ENCODE measurements around the gene PIK3CG.
"Not testable (repeated sequence)": the region's sequence is repeated elsewhere in the genome, so short reads cannot be mapped to it uniquely, and the experiment has no call there.

The PIK3CG gene

GRCh38 chr7:106893591-106893990, 28.5 kb downstream of the PIK3CG start:
- H3K27ac ChIP-seq = no peak overlapping the region
- TF ChIP-seq, protein P1, sequence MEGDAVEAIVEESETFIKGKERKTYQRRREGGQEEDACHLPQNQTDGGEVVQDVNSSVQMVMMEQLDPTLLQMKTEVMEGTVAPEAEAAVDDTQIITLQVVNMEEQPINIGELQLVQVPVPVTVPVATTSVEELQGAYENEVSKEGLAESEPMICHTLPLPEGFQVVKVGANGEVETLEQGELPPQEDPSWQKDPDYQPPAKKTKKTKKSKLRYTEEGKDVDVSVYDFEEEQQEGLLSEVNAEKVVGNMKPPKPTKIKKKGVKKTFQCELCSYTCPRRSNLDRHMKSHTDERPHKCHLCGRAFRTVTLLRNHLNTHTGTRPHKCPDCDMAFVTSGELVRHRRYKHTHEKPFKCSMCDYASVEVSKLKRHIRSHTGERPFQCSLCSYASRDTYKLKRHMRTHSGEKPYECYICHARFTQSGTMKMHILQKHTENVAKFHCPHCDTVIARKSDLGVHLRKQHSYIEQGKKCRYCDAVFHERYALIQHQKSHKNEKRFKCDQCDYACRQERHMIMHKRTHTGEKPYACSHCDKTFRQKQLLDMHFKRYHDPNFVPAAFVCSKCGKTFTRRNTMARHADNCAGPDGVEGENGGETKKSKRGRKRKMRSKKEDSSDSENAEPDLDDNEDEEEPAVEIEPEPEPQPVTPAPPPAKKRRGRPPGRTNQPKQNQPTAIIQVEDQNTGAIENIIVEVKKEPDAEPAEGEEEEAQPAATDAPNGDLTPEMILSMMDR (conservative IDR thresholded peaks at IDR 0.05) = no peak

- H3K27ac ChIP-seq = no peak overlapping the region
- TF ChIP-seq, protein P1 (conservative IDR thresholded peaks at IDR 0.05) = no peak
Measured at GRCh38 chr7:106895246-106895864, 30.3 kb downstream of the PIK3CG start.

DNA sequence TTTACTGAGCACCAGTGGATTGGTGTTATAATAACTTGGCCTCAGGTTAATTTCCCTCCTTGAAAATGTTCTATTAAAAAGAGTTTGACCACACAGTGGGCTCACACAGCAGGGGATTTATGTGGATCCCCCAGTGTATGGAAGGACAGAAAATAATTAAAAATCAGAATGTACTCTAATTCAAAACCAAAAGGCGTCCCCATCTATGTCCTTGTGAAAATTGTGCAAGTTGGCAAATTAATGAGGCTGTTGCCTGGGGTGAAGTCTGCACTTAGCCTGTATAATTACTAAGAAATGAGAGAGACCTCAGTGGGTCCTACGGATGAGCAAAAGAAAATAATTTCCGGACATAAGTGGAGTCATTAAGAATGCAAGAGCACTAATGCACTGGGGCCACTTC, 31.1 kb downstream of the PIK3CG start:
- TF ChIP-seq, protein P1 (conservative IDR thresholded peaks at IDR 0.05) = no peak
- no peak overlapping the region for H3K27ac ChIP-seq

- not testable (repeated sequence) for H3K27ac ChIP-seq
Measured at GRCh38 chr7:106897553-106897952, 32.5 kb downstream of the PIK3CG start.

DNA sequence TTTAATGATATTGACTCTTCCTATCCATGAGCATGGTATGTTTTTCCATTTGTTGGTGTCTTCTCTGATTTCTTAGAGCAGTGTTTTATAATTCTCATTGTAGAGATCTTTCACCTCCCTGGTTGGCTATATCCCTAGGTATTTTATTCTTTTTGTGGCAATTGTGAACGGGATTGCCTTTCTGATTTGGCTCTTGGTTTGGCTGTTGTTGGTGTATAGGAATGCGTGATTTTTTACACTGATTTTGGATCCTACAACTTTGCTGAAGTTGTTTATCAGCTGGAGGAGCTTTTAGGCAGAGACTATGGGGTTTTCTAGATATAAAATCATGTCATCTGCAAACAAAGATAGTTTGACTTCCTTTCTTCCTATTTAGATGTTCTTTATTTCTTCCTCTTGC, 33.9 kb downstream of the PIK3CG start:
- not testable (repeated sequence) for H3K27ac ChIP-seq

DNA sequence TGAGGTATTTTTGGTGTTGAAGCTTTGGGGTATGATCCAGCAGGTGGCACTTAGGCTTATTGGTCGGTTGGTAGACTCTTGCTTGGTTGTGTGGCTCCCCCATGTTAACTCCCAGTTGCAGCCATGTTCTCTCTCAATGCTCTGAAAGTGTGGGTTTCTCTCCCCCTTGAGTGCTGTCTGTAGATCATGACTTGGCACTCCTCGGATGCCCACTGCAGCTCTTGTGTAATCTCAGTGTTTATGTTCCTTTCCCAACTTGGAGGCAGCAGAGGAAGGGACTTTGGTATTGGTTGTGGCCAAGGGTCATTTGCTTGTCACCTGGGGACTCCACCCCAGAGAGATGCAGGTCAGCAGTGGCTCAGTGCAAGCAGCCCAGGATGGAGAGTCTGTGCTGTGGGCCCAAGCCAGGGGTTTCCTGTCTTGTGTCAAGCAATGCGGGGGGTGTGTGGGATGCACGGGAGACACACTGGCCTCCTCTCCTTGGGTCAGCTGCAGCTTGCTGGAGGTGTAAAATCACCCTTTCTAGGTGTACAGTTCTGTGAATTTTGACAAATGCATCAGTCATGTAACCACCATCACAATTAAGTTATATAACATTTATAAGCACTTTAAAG, 36.9 kb downstream of the PIK3CG start:
- TF ChIP-seq, protein P1 (conservative IDR thresholded peaks at IDR 0.05) = no peak
- no peak overlapping the region for H3K27ac ChIP-seq

GRCh38 chr7:106905734-106906133, 40.7 kb downstream of the PIK3CG start:
- TF ChIP-seq, protein P1 (conservative IDR thresholded peaks at IDR 0.05) = no peak
- no peak overlapping the region for H3K27ac ChIP-seq

DNA sequence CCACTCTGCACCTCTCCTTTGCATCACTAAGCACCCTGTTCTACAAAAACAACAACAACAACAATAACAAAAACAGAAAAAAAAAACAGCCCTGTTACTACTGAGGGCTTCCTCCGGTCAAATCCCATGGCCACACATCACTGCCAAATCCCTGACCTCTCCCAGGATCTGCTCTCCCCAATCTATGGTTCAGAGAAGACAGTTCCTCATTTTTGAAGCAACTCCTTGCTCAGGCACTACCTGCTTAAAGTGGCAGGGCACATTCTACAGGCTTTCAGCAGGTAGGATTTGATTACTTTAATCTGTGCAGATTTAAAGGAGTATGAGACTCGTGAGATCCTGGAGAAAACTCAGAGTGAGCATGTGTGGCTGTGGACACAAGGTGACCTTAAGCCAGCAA, 46.9 kb downstream of the PIK3CG start:
- no peak overlapping the region for H3K27ac ChIP-seq
- TF ChIP-seq, protein P1 (conservative IDR thresholded peaks at IDR 0.05) = no peak

Data from VCaP (cell line).